KMS-11 (cell line): ENCODE data around the gene CTNNA3.

Experiments used
- H2AFZ ChIP-seq: fragments of 200-600 bp; sonication (generic); 2 replicates; pipeline ENCODE4 v1.6.1; 2016; ENCODE audit warnings: antibody characterized with exemption, mixed run types, low read depth
- H3K27ac ChIP-seq: fragments of 200-600 bp; sonication (generic); 2 replicates; pipeline ENCODE4 v1.6.1; 2016; ENCODE audit warnings: mild to moderate bottlenecking, mixed run types
- H3K27me3 ChIP-seq: fragments of 200-600 bp; sonication (generic); 2 replicates; pipeline ENCODE4 v1.6.1; 2017; ENCODE audit warnings: mild to moderate bottlenecking, low read depth, mixed run types, moderate library complexity; ENCODE audit not compliant: insufficient read depth
- H3K36me3 ChIP-seq: fragments of 200-600 bp; sonication (generic); 2 replicates; pipeline ENCODE4 v1.6.1; 2017; ENCODE audit warnings: mild to moderate bottlenecking, mixed run types; ENCODE audit not compliant: insufficient read depth
- H3K4me1 ChIP-seq: fragments of 200-600 bp; sonication (generic); 2 replicates; pipeline ENCODE4 v1.6.1; 2016; ENCODE audit warnings: mild to moderate bottlenecking, low read depth, mixed run types; ENCODE audit not compliant: poor library complexity, severe bottlenecking
- H3K4me2 ChIP-seq: fragments of 200-600 bp; sonication (generic); 2 replicates; pipeline ENCODE4 v1.7.0; 2016; ENCODE audit warnings: mild to moderate bottlenecking, mixed run types
- H3K4me3 ChIP-seq: fragments of 200-600 bp; sonication (generic); IDR thresholded peaks from 2 replicates; pipeline ENCODE4 v1.6.1; 2017; ENCODE audit warnings: low read depth, low read length, mixed read lengths; ENCODE audit not compliant: insufficient read depth
- H3K79me2 ChIP-seq: fragments of 200-600 bp; sonication (generic); 2 replicates; pipeline ENCODE4 v1.6.1; 2016; ENCODE audit warnings: low read depth, mixed run types; ENCODE audit not compliant: insufficient read depth
- H3K9ac ChIP-seq: fragments of 200-600 bp; sonication (generic); 2 replicates; pipeline ENCODE4 v1.6.1; 2016; ENCODE audit warnings: mild to moderate bottlenecking, mixed run types
- H4K20me1 ChIP-seq: fragments of 200-600 bp; sonication (generic); 2 replicates; pipeline ENCODE4 v1.6.1; 2016; ENCODE audit warnings: mild to moderate bottlenecking, mixed run types; ENCODE audit not compliant: insufficient read depth
- TF ChIP-seq, protein P1 (sequence below): fragments of 200-600 bp; sonication (generic); conservative IDR thresholded peaks from 2 replicates; pipeline ENCODE4 v1.6.1; 2017; ENCODE audit warnings: low read depth, mild to moderate bottlenecking, antibody characterized with exemption, low read length, moderate library complexity, mixed read lengths

The CTNNA3 gene

DNA sequence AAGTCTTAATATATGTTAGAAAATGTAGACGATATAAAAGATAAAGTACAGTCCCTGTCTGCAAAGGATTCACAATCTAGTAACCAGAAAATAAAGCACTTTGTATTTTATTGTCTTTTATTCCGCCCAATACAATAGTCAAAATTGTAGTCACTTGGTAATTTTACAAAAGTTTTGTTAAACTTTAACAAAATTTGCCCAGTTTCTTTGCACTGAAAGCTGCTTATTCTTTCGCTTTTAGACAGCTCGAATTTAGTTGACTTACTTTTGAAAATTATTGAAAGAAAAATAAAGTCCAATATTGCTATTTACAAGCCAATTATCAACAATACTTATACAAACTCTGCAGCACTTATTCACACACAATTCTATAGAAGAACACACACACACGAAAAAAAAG is 1305.1 kb downstream of the CTNNA3 start:
- no peak overlapping the region for H3K4me2 ChIP-seq
- H3K4me3 ChIP-seq, result no peak overlapping the region
- no peaks in the 10 kb centered on the region for H4K20me1 ChIP-seq
- no peaks in the 10 kb centered on the region for H3K27me3 ChIP-seq
- no peaks in the 10 kb centered on the region for H3K4me1 ChIP-seq
- H2AFZ ChIP-seq, result no peak overlapping the region
- no peak overlapping the region for H3K9ac ChIP-seq
- H3K36me3 ChIP-seq, result no peaks in the 10 kb centered on the region
- TF ChIP-seq, protein P1, sequence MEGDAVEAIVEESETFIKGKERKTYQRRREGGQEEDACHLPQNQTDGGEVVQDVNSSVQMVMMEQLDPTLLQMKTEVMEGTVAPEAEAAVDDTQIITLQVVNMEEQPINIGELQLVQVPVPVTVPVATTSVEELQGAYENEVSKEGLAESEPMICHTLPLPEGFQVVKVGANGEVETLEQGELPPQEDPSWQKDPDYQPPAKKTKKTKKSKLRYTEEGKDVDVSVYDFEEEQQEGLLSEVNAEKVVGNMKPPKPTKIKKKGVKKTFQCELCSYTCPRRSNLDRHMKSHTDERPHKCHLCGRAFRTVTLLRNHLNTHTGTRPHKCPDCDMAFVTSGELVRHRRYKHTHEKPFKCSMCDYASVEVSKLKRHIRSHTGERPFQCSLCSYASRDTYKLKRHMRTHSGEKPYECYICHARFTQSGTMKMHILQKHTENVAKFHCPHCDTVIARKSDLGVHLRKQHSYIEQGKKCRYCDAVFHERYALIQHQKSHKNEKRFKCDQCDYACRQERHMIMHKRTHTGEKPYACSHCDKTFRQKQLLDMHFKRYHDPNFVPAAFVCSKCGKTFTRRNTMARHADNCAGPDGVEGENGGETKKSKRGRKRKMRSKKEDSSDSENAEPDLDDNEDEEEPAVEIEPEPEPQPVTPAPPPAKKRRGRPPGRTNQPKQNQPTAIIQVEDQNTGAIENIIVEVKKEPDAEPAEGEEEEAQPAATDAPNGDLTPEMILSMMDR, result no peak
- H3K79me2 ChIP-seq, result no peaks in the 10 kb centered on the region
- H3K27ac ChIP-seq, result no peak overlapping the region

DNA sequence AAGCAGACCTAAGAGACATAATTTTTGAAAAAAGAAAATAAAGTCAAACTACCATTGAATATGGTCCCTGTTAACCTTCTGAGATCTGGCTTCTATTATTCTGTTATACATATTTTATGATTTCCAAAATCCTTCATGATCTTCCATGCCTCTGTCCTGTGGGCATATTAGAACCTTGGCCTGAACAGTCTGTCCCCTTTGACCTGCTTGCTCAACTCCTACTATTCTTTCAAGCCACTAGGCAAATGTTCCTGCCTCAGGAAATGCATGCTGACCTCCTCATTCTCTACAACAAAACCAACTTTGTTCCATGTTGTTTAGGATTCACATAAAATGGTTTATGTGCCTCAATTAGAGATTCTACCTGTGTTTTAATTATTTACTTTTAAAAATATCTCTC is 1315.0 kb downstream of the CTNNA3 start:
- H3K27me3 ChIP-seq, result no peaks in the 10 kb centered on the region
- H3K9ac ChIP-seq, result no peak overlapping the region
- TF ChIP-seq, protein P1, result no peak

DNA sequence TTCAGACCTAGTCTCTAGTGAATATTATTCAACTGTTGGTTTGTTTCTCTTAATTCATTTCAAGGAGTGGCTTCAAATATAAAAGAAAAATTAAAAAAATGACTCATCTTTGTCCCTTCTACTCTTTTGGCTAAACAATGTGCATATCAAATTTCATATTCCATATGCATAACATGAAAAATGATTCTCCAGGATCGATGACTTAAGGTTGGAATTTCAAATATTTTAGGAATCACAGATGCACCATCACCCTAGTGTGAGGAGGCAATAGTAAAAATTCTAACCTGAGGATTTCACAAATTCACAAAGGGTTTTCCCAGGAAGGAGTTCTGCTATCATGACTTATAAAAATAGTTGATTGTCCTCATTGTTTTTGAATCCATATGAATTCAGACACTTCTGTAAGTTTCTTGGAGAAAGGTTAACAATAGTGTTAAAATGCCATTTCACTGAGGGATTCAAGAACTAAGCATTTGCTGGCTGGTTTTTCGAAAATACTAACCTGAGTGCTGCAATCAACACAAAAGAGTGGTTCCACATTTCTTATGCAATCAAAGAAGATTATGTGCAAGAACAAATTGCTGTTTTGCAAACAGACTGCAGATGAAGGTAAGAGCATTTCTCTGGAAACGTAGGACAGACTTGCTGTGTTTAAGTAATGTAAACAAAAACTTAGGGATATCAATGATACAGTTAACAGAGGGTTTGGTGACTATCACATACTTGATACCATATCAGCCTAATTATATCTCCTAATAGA is 1317.7 kb downstream of the CTNNA3 start:
- Histone ChIP-seq H3K27me3 (no peaks in the 10 kb centered on the region), H3K4me2 (no peak overlapping the region), H3K36me3 (no peaks in the 10 kb centered on the region), H3K4me3 (no peak overlapping the region), H2AFZ (no peak overlapping the region), H3K79me2 (no peaks in the 10 kb centered on the region), H4K20me1 (no peaks in the 10 kb centered on the region), H3K27ac (no peak overlapping the region), H3K4me1 (no peaks in the 10 kb centered on the region), H3K9ac (no peak overlapping the region)
- TF ChIP-seq, protein P1, result no peak

More for the DNA sequence above, 1315.0 kb downstream of the CTNNA3 start:
- Histone ChIP-seq H3K36me3 (no peaks in the 10 kb centered on the region), H3K4me2 (no peak overlapping the region), H3K27ac (no peak overlapping the region), H3K4me3 (no peak overlapping the region), H4K20me1 (no peaks in the 10 kb centered on the region), H2AFZ (no peak overlapping the region), H3K4me1 (no peaks in the 10 kb centered on the region), H3K79me2 (no peaks in the 10 kb centered on the region)

DNA sequence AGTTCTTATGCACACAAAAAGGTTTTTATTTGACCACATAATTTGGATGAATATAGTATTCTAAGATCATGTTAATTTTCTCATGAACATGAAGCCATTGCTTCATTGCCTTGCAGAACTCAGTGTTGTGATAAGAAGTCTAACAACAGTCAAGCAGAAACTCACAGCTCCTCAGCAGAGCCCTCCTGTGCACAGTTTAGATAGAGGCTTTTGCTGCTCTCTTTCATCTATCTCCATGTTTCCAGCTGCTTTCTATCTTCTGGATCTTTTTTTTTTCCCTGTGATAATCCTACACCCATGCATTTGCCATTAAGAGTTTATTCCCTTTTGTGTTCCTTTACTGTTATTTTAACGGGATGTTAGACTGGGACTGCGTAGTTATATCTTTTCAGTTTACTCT is 1327.8 kb downstream of the CTNNA3 start:
- Histone ChIP-seq H2AFZ (no peak overlapping the region), H3K27me3 (no peaks in the 10 kb centered on the region), H3K36me3 (no peaks in the 10 kb centered on the region), H3K9ac (no peak overlapping the region), H3K27ac (no peak overlapping the region), H3K4me2 (no peak overlapping the region), H4K20me1 (no peaks in the 10 kb centered on the region), H3K79me2 (no peaks in the 10 kb centered on the region), H3K4me3 (no peak overlapping the region), H3K4me1 (no peaks in the 10 kb centered on the region)
- TF ChIP-seq, protein P1, result no peak
